HG03460 (cell line): Measurements from ENCODE around the gene POF1B.

ENCODE experiments used
- ATAC-seq: cut with Tn5 transposase; IDR thresholded peaks from one replicate; pipeline ENCODE4 v1.9.1; 2021; ENCODE audit not compliant: unreplicated experiment

Gene POF1B

DNA sequence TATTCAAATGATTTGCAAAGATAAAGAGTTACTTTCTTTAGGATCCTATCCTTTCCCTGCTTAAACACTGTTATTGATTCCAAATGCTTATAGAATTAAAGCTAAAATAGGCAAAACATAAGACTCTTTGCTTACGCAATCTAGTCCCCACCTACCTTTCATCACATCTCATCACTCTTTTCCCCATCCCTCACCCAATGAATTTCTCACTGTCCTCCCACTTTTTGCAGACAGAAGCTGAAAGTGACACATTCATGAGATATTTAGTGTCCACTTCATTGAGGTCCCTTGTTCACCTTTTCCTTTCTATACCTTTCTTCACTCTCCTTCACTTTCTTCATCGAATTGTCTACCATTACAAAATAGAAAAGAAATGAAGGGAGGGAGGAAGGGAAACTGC lies 136.3 kb downstream of the POF1B start:
- no peak for ATAC-seq
